HL-60 (cell line): ENCODE measurements around the gene ABLIM1.

Experiments used
- DNase-seq, 2 experiments: peaks; one replicate each; pipeline ENCODE4 v3.0.0-alpha.2; 2010 to 2020; ENCODE audit warnings: low read depth in 1 of 2, low spot score in 1 of 2
- H3K27ac ChIP-seq: fragments of 250-450 bp; sonication (Bioruptor Pico); replicated peaks from 2 replicates; pipeline ENCODE4 v1.5.1; 2020; ENCODE audit warnings: mild to moderate bottlenecking, moderate library complexity
- H3K27me3 ChIP-seq: fragments of 250-450 bp; sonication (Bioruptor Pico); 2 replicates; pipeline ENCODE4 v1.5.1; 2021; ENCODE audit warnings: mild to moderate bottlenecking, moderate library complexity; ENCODE audit not compliant: insufficient read depth, poor library complexity, severe bottlenecking
- H3K4me3 ChIP-seq: replicated peaks from 2 replicates; pipeline ENCODE4 v1.5.1; 2011; ENCODE audit warnings: mild to moderate bottlenecking, control low read depth, low read length; ENCODE audit not compliant: insufficient read depth
- CTCF ChIP-seq: IDR thresholded peaks from one replicate; pipeline ENCODE4 v1.5.1; 2011; ENCODE audit warnings: low read length, control low read depth, inconsistent platforms; ENCODE audit not compliant: insufficient read depth
- GABPA ChIP-seq: IDR thresholded peaks from 2 replicates; pipeline ENCODE4 v1.6.1; 2012; ENCODE audit warnings: low read depth
- POLR2AphosphoS5 ChIP-seq: IDR thresholded peaks from 2 replicates; pipeline ENCODE4 v1.6.1; 2012; ENCODE audit warnings: low read depth
- REST ChIP-seq: IDR thresholded peaks from 2 replicates; pipeline ENCODE4 v1.6.1; 2012; ENCODE audit warnings: low read depth; ENCODE audit not compliant: insufficient replicate concordance
- SPI1 ChIP-seq: IDR thresholded peaks from 2 replicates; pipeline ENCODE4 v1.6.1; 2012; ENCODE audit warnings: low read depth, mild to moderate bottlenecking, borderline replicate concordance

Gene ABLIM1

GRCh38 chr10:114489521-114490310 is 168.4 kb downstream of the ABLIM1 start:
- Histone ChIP-seq H3K27ac (no peak overlapping the region), H3K27me3 (no peaks in the 10 kb centered on the region), H3K4me3 (no peak overlapping the region)
- DNase-seq = no peak
- no peak for TF ChIP-seq GABPA
- TF ChIP-seq SPI1 = no peak
- no peak for TF ChIP-seq CTCF
- TF ChIP-seq REST = no peak
- no peak for TF ChIP-seq POLR2AphosphoS5

GRCh38 chr10:114487815-114488536 is 170.1 kb downstream of the ABLIM1 start:
- Histone ChIP-seq H3K27ac (no peak overlapping the region), H3K27me3 (no peaks in the 10 kb centered on the region), H3K4me3 (no peak overlapping the region)
- DNase-seq = no peak
- TF ChIP-seq REST (no peak), POLR2AphosphoS5 (no peak), CTCF (no peak)

- DNase-seq = no peak
- no peak overlapping the region for H3K4me3 ChIP-seq
- no peak overlapping the region for H3K27ac ChIP-seq
Observed at GRCh38 chr10:114486938-114487814, 170.9 kb downstream of the ABLIM1 start.

More at GRCh38 chr10:114486938-114487814, 170.9 kb downstream of the ABLIM1 start:
- H3K27me3 ChIP-seq = no peaks in the 10 kb centered on the region
- TF ChIP-seq POLR2AphosphoS5 (no peak), REST (no peak), SPI1 (no peak), CTCF (no peak), GABPA (no peak)
